ENCODE data around the gene HLA-G.

DNA sequence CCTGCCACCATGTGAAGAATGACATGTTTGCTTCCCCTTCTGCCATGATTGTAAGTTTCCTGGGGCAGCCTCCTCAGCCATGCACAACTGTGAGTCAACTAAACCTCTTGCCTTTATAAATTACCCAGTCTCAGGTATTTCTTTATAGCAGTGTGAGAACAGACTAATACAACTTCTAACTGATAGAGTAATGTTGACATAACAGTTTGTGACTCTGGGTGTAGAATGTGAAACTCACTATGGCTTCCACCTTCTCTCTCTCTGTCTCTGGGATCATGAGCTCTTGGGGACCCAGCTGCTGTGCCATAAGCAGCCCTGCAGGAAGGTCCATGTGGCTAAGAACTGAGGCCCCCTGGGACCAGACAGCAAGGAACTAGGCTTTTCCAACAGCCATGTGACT is 3.5 kb upstream of the HLA-G start:
- TF ChIP-seq CTCF (IDR thresholded peaks at IDR 0.05) (no peak), EP300 (IDR thresholded peaks at IDR 0.05) (no peak)

Data from tibial nerve (tissue), 4 donors.